Endometrial microvascular endothelial cells (primary cell): Measurements from ENCODE around the gene ZBED4. TPM values are rescaled to one million over a fixed set of nuclear protein-coding genes. Genes with fewer than 3 reads are reported as not detected.
"Not testable (repeated sequence)": the region's sequence is repeated elsewhere in the genome, so short reads cannot be mapped to it uniquely, and the experiment has no call there.

Experiments
- in situ Hi-C: cut with HindIII; loops from 2 replicates; pipeline ENCODE4 v1.10.0; 2017; ENCODE audit warnings: low sequenced_read_pairs, low pct_unique_long_range_greater_than_20kb; ENCODE audit errors: inconsistent ontology term
- total RNA-seq: library from RNA; depleted of rRNA; stranded (reverse); fragments of >200 nt; gene quantifications from one replicate; pipeline ENCODE4 v1.2.3, GENCODE V29; 2015; ENCODE audit errors: inconsistent ontology term

ZBED4 gene
- total RNA-seq, result 13.1 TPM

DNA sequence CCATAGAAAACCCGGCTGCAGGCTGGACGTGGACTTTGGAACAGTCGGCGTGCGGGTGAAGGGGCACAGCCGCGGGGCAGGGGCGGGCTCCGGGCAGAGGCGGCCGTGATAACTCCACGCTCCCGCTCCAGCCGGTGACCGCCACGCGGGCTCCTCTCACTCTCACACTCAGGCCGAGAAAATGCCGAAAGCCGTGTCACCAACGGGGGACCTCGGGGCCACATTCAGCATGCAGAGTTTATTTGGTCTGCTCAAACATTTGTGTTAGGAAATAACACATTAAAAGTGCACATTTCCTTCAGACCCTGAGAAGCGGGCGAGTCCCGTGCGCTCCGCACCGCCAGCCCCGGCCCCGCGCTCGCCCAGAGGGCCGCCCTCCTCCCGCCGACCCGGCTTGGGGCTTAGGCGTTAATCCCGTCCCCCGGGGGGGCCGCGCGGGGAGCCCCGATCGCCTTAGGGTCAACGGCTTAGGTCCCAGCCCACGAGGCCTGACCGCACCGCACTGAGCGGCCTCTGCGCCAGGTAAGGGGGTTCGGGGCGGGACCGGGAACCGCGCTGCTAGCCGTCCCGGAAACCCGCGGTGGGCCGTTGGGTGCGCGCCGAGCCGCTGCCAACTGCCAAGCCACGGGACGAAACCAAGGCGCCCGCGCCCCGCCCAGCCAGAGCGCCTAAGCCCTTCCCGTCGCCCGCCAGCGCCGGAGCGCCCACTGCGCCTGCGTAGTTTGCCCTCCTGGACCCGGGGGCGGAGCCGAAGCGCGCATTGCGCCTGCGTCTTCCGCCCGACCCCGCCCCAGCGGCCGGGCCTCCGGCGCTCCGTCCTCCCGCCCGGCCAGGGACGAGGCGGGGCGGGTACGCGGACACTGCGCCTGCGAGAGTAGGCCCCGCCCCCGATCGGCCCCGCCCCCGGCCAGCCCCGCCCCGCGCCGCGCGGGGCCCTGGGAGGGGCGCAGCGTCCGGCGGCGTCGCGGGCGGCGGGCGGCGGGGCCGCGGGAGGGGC is at the start of gene ZBED4:
Gene ZBED4, plus strand, starts transcription at position 947 of the 997 bp plus-strand sequence. CDS start 29,819 bp downstream, outside the sequence.
- in situ Hi-C loops, result no loop called here

DNA sequence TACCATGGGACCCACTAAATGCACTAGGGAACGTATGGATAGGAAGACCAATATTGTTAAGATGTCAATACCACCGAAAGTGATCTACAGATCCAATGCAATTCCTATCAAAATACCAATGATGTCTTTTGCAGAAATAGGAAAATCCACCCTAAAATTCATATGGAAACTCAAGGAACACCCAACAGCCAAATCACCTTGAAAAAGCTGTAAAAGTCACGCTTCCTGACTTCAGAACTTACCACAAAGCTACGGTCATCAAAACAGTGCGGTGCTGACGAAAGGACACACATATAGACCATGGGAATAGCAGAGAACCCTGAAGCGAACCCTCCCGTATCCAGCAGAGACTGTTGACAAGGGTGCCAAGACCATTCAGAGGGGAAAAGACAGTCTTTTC is 46.5 kb upstream of the ZBED4 start:
- in situ Hi-C loops, result no loop called here

DNA sequence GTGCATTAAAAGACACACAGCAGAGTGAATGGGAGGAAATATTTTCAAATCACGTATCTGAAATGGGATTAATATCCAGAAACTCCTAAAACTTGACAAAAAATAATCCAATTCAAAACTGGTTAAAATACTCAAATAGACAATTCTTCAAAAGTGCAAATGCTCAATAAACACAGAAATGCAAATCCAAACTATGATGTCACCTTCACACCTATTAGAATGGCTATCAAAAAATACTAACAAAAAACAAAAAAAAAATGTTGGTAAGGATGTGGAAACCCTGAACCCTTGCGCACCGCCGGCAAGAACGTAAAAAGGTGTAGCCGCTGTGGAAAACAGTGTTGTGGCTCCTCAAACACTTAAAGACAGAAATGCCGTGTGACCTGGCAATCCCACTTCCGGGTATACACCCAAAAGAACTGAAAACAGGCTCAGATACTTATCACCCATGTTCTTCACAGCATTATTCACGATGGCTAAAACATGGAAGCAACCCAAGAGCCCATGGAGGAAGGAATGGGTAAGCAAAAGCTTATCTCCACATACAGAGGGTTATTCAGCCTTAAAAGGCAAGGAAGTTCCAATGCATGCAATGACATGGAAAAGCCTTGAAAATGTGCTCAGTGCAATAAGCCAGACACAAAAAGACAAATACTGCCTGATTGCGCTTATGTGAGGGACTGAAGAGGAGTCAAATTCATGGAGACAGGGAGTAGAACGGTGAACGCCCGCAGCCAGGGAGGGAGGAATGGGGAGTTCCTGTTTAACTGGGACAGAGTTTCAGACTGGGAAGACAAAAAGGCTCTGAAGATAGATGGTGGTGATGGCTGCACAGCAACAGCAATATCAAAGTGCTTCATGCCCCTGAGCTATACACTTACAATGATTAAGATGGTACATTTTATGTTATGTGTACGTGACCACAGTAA is 45.6 kb upstream of the ZBED4 start:
- in situ Hi-C loops, result no loop called here

DNA sequence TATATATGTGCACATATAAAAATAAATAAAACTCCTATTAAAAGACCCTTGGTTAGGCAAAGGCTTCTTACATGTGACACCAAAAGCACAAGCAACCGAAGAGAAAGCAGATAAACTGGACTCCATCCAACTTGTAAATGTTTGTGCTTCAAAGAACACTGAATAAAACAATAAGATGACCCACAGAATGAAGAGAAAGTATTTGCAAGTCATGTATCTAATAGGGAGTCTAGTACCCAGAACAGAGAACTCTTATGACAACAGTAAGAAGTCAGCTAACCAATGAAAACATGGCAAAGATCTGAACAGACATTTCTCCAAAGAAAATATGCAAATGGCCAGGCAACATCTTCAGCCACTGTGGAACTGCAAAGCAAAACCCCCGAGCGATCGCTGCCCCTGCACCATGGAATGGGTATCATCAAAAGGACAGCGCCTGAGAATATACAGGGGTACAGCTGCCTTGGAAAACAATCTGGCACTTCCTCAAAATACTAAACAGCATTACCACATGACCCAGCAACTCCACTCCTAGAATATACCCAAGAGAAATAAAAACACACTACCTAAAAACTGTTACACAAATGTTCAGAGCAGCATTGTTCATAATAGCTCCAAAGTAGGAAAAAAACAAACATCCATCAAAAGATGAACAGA is 43.2 kb upstream of the ZBED4 start:
- in situ Hi-C loops, result no loop called here

DNA sequence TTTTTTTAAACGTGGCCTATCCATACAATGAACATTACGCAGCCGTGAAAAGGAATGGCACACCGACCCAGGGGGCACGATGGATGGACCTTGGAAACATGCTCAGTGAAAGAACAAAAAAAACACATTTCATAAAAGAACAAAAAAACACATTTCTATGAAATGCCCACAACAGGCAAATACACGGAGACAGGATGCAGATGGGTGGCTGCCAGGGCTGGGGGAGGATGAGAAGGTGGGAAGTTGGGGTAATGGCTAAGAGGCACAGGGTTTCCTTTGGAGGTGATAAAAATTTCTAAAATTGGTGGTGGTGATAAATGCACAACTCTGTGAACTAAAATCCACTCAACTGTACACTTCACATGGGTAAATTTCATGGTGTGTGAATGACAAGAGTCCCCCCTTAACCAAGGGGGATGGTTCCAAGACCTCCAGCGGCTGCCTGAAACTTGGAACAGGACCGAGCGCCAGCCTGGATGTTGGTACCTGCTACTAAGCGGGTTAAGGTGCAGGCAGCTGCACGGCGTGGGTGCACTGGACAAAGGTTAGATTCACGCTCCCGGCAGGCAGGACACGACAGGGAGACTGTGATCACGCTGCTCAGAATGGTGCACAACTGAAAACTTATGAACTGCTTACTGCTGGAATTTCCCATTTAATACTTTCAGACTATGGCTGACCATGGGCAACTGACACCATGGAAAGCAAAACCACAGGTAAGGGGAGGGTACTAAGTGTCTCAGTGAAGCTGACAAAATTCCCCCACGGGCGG is 42.4 kb upstream of the ZBED4 start:
- in situ Hi-C loops, result no loop called here

DNA sequence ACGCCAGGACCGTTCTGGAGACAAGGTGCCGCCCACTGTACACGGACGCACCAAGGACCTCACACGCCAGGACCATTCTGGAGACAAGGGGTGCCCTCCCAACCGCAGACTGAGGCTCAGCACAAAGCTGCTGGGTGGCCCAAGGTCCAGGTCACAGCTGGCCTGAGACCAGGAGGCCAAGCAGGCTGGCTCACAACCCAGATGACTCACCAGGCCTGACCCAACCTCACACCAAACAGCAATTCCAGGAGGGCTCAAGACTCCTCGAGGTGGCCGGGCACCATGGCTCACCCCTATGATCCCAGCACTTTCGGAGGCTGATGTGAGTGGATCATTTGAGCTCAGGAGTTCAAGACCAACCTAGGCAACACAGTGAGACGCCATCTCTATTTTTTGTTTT is 40.8 kb upstream of the ZBED4 start:
- in situ Hi-C loops, result no loop called here

DNA sequence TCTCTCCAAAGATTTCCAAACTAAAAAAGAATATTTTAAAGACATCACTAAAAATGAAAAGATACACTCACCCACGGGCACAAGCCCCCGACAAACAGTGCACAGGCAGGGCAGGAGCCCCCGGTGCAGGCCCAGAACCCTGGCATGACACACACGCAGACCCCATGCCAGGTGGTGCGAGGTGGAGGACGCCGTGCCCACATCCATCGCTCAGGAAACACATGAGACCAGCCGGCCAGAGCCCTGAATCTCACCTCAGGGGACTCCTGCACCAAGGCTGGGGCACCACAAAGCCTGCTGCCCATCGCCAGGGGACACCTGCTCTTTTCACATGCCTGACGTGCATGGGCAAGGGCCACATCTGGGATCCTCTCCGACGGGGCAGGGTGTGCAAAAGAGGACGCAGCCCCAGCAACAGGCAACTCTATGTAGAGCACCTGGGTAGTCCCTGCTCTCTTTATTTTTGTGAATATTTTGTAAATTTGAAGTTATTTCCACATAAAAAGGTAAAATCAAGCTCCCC is 39.4 kb upstream of the ZBED4 start:
- in situ Hi-C loops, result no loop called here

DNA sequence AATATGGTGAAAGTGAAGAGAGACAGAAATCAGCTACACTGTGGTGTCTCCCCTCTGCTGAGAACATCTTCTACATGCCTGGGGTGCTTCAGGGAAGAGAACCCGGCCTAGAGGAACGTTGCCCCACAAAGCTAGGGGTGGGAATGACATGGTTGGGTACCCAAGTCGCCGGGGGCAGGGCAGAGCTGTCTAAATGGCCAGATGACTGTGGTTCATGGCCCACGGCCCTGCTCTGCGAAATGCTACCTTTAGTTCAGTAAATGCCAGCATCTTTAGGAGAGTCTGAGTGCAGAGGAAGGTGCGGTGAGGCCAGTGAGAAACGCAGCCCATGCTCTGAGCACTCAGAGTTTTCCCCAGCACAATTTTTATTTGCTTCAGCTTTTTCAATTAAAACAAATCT is 38.8 kb upstream of the ZBED4 start:
- in situ Hi-C loops, result no loop called here

- in situ Hi-C loops, result no loop called here
These were observed 38.0 kb upstream of the ZBED4 start for GRCh38 chr22:49815641-49816091.

GRCh38 chr22:49817359-49817758 is 36.3 kb upstream of the ZBED4 start:
- in situ Hi-C loops, result no loop called here

GRCh38 chr22:49820984-49821383 is 32.7 kb upstream of the ZBED4 start:
- in situ Hi-C loops, result no loop called here

- in situ Hi-C loops, result not testable (repeated sequence)
These were observed 31.9 kb upstream of the ZBED4 start for GRCh38 chr22:49821741-49822140.

DNA sequence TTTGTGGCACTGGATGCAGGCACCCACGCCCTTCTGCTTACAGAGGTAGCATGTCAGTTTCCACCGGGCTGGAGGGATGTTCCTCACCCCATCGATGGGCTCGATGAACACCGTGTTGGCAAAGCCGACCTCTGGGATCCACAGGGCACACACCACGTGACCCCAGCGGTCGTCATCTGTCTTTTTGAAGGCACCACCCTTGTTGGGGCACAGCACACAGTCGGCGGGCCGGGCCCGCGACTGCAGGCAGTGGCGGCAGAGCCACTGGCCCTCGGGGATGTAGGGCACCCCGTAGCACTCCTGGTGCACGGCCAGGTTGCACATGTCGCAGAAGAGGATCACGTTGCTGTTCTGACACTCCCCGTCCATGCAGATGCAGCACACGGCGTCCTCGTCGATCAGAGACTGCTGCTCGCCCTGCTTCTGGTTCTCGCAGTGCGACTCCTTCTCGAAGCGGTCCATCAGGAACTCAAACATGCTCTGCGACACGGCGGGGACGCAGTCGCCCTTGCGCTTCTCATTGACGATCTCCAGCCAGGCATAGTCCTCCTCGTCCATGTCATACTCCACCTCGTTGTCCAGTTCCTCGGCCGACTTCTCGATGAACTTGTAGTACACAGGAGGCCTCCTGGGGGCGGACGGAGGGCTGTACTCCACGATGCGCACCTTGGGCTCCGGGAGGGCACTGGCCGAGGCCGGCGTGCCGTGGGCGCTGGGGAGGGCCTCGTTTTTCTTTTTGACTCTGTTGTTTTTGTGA is 30.2 kb upstream of the ZBED4 start:
- in situ Hi-C loops, result no loop called here

GRCh38 chr22:49824185-49824925 is 29.3 kb upstream of the ZBED4 start:
- in situ Hi-C loops, result no loop called here

DNA sequence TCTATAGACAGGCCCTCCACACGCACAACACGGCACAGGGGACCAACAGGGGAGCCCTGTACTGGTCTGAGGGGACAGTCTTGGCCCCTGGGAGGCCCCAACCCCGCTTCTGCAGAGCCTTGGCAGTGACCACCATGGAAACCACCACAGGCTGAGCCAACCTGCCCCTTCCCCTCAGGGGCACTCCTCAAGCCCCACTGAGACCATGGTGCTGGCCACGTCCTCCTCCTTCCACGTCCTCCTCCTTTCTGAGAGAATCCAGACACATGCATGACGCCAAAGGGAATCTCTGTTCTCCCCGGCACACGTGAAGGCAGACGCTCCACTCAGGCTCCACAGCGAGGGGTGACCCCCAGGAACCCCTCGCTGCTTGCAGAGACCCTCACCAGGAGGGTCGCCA is 28.7 kb upstream of the ZBED4 start:
- in situ Hi-C loops, result no loop called here

- in situ Hi-C loops, result no loop called here
These were observed 28.2 kb upstream of the ZBED4 start for GRCh38 chr22:49825436-49825835.
